Measurements from ENCODE around the gene CD300A. TPM values are rescaled to one million over a fixed set of nuclear protein-coding genes. Genes with fewer than 3 reads are reported as not detected.

Gene CD300A
- polyA plus RNA-seq, 1 experiment: not detected

GRCh38 chr17:74443516-74444296 lies 22.7 kb upstream of the CD300A start:
- peaks cover 33% of the 10 kb centered on the region for H3K9me3 ChIP-seq (ENCODE audit: control insufficient read depth, insufficient read depth, low read length)
- no peak overlapping the region for H3K27ac ChIP-seq (ENCODE audit: low read depth, low read length)
- H3K27me3 ChIP-seq (ENCODE audit: control insufficient read depth, insufficient read depth, low read length): no peaks in the 10 kb centered on the region
- POLR2A ChIA-PET: no interaction called here
- no peak for TF ChIP-seq CTCF (IDR thresholded peaks at IDR 0.05; ENCODE audit: low read depth, low read length)
- CTCF ChIA-PET: interaction anchor here (2.8 kb wide), 1 partner anchor 14 kb away, joined by 13 read pairs; no protein-coding TSS in a partner anchor
- H3K4me3 ChIP-seq (ENCODE audit: low read depth, low read length): no peak overlapping the region
- DNase-seq (ENCODE audit: low read depth, low spot score): no peak

- DNase-seq (ENCODE audit: low read depth, low spot score): no peak
- Histone ChIP-seq H3K27ac (ENCODE audit: low read depth, low read length) (no peak overlapping the region), H3K27me3 (ENCODE audit: control insufficient read depth, insufficient read depth, low read length) (no peaks in the 10 kb centered on the region), H3K9me3 (ENCODE audit: control insufficient read depth, insufficient read depth, low read length) (peaks cover 33% of the 10 kb centered on the region), H3K4me3 (ENCODE audit: low read depth, low read length) (no peak overlapping the region)
- TF ChIP-seq CTCF (IDR thresholded peaks at IDR 0.05; ENCODE audit: low read depth, low read length): no peak
- CTCF ChIA-PET: interaction anchor here (2.8 kb wide), 1 partner anchor 13 kb away, joined by 13 read pairs; no protein-coding TSS in a partner anchor
- POLR2A ChIA-PET: no interaction called here
These were observed 22.0 kb upstream of the CD300A start for GRCh38 chr17:74444406-74444805.

- no peak for DNase-seq (ENCODE audit: low read depth, low spot score)
- no peak for TF ChIP-seq CTCF (IDR thresholded peaks at IDR 0.05; ENCODE audit: low read depth, low read length)
- Histone ChIP-seq H3K27me3 (ENCODE audit: control insufficient read depth, insufficient read depth, low read length) (no peaks in the 10 kb centered on the region), H3K9me3 (ENCODE audit: control insufficient read depth, insufficient read depth, low read length) (peaks cover 25% of the 10 kb centered on the region), H3K4me3 (ENCODE audit: low read depth, low read length) (no peak overlapping the region), H3K27ac (ENCODE audit: low read depth, low read length) (peak overlapping the region; percentile 11)
- ChIA-PET CTCF (interaction anchor here (0.9 to 2.8 kb wide), 2 partner anchors 12 to 66 kb away, joined by 3 to 13 read pairs; no protein-coding TSS in a partner anchor), POLR2A (interaction anchor here (0.7 kb wide), 1 partner anchor 27 kb away, joined by 3 read pairs; no protein-coding TSS in a partner anchor)
These were observed 21.3 kb upstream of the CD300A start for GRCh38 chr17:74445158-74445557.

GRCh38 chr17:74446551-74447500 lies 19.6 kb upstream of the CD300A start:
- ChIA-PET CTCF (interaction anchor here (0.8 kb wide), 1 partner anchor 10 kb away, joined by 4 read pairs; no protein-coding TSS in a partner anchor), POLR2A (no interaction called here)
- no peak overlapping the region for H3K4me3 ChIP-seq (ENCODE audit: low read depth, low read length)
- no peaks in the 10 kb centered on the region for H3K27me3 ChIP-seq (ENCODE audit: control insufficient read depth, insufficient read depth, low read length)
- H3K9me3 ChIP-seq (ENCODE audit: control insufficient read depth, insufficient read depth, low read length): peaks cover 17% of the 10 kb centered on the region
- H3K27ac ChIP-seq (ENCODE audit: low read depth, low read length): no peak overlapping the region
- no peak for TF ChIP-seq CTCF (IDR thresholded peaks at IDR 0.05; ENCODE audit: low read depth, low read length)
- DNase-seq (ENCODE audit: low read depth, low spot score): no peak
